ENCODE results near the gene STIMATE.

The STIMATE gene

GRCh38 chr3:52827866-52828376 is 69.4 kb downstream of the STIMATE start:
- POLR2A ChIA-PET (ENCODE audit: low non-redundant PET): no interaction called here
- CTCF ChIA-PET: interaction anchor here (0.5 kb wide), 1 partner anchor 29 kb away, joined by 6 read pairs; no protein-coding TSS in a partner anchor
- TF ChIP-seq, protein P1, sequence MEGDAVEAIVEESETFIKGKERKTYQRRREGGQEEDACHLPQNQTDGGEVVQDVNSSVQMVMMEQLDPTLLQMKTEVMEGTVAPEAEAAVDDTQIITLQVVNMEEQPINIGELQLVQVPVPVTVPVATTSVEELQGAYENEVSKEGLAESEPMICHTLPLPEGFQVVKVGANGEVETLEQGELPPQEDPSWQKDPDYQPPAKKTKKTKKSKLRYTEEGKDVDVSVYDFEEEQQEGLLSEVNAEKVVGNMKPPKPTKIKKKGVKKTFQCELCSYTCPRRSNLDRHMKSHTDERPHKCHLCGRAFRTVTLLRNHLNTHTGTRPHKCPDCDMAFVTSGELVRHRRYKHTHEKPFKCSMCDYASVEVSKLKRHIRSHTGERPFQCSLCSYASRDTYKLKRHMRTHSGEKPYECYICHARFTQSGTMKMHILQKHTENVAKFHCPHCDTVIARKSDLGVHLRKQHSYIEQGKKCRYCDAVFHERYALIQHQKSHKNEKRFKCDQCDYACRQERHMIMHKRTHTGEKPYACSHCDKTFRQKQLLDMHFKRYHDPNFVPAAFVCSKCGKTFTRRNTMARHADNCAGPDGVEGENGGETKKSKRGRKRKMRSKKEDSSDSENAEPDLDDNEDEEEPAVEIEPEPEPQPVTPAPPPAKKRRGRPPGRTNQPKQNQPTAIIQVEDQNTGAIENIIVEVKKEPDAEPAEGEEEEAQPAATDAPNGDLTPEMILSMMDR (conservative IDR thresholded peaks at IDR 0.05; ENCODE audit: low read depth): no peak
- H3K27ac ChIP-seq: no peak overlapping the region
- no peak for DNase-seq (ENCODE audit: low spot score)

- TF ChIP-seq, protein P1 (conservative IDR thresholded peaks at IDR 0.05; ENCODE audit: low read depth): no peak
- no peak overlapping the region for H3K27ac ChIP-seq
- CTCF ChIA-PET: no interaction called here
- DNase-seq (ENCODE audit: low spot score): no peak
- POLR2A ChIA-PET (ENCODE audit: low non-redundant PET): no interaction called here
Measured at GRCh38 chr3:52827441-52827840, 69.9 kb downstream of the STIMATE start.

DNA sequence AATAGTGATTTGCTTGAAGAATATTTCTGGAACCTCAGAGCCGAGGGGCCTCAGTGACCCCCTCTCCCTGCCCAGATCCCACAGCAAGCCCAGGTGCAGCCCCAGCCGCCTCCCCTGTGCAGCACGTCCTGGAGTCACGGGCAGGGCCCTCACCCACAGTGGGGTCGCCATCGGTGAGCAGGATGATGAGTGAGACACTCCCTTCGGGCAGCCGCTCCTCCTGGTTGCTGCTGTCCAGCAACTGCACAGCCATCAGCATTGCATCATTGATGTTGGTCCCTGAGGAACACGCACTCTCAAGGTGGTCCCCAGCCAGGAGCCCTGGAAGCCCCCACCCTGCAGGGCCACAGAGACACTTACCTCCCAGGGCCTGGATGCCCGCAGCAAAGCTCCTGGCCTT is 73.3 kb downstream of the STIMATE start:
- ChIA-PET CTCF (no interaction called here), POLR2A (ENCODE audit: low non-redundant PET) (no interaction called here)
- TF ChIP-seq, protein P1 (conservative IDR thresholded peaks at IDR 0.05; ENCODE audit: low read depth): no peak
- DNase-seq (ENCODE audit: low spot score): no peak
- H3K27ac ChIP-seq: no peak overlapping the region

DNA sequence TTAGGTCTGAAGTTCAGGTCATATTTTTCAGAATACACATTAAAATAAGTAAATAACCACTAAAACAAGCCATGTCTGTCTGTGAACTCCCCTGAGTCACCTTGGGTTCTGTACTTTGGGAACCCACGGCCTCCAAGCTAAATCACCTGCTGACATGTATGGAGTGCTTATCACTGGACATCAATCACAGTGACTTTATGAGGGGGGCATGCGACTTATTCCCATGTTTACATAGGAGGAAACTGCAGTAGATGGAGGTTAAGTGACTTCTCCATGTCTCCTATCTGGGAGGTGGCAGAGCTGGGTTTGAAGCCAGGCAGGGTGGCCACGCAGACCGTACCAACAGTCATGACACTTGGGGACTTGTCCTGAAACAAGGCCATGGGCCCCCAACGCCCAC is 75.0 kb downstream of the STIMATE start:
- H3K27ac ChIP-seq: no peak overlapping the region
- ChIA-PET POLR2A (ENCODE audit: low non-redundant PET) (no interaction called here), CTCF (interaction anchor here (0.6 to 0.8 kb wide), 2 partner anchors 32 to 101 kb away, joined by 3 to 4 read pairs; no protein-coding TSS in a partner anchor)
- no peak for DNase-seq (ENCODE audit: low spot score)
- TF ChIP-seq, protein P1 (conservative IDR thresholded peaks at IDR 0.05; ENCODE audit: low read depth): no peak

GRCh38 chr3:52820736-52821135 is 76.6 kb downstream of the STIMATE start:
- no peak overlapping the region for H3K27ac ChIP-seq
- TF ChIP-seq, protein P1 (conservative IDR thresholded peaks at IDR 0.05; ENCODE audit: low read depth): no peak
- POLR2A ChIA-PET (ENCODE audit: low non-redundant PET): interaction anchor here (0.6 kb wide), 1 partner anchor 29 kb away, joined by 3 read pairs; no protein-coding TSS in a partner anchor
- DNase-seq (ENCODE audit: low spot score): no peak
- CTCF ChIA-PET: interaction anchor here (0.8 kb wide), 1 partner anchor 9 kb away, joined by 3 read pairs; no protein-coding TSS in a partner anchor

DNA sequence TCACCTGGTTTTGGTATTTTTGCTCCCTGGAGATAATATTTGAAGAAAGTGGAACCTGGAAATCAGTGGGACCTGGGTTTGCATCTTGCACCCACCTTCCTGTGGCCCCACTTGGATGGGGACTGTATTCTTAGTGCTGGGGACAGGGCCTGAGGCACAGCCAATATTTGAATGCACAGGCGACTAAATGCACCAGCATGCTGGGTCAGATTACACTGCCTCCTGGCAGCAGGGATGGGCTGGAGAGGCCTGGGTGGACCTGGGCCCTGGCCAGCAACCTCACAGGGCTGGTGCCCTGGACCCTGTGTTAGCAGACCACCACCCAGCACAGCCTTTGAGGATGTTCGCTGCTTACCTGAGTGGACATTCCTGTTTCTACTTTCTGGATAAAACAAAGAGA is 77.4 kb downstream of the STIMATE start:
- DNase-seq (ENCODE audit: low spot score): no peak
- ChIA-PET CTCF (no interaction called here), POLR2A (ENCODE audit: low non-redundant PET) (no interaction called here)

More for the DNA sequence above, 77.4 kb downstream of the STIMATE start:
- H3K27ac ChIP-seq: no peak overlapping the region
- TF ChIP-seq, protein P1 (conservative IDR thresholded peaks at IDR 0.05; ENCODE audit: low read depth): no peak

Data from RWPE1 (cell line).